Measurements from ENCODE around the gene BDNF.

The BDNF gene

DNA sequence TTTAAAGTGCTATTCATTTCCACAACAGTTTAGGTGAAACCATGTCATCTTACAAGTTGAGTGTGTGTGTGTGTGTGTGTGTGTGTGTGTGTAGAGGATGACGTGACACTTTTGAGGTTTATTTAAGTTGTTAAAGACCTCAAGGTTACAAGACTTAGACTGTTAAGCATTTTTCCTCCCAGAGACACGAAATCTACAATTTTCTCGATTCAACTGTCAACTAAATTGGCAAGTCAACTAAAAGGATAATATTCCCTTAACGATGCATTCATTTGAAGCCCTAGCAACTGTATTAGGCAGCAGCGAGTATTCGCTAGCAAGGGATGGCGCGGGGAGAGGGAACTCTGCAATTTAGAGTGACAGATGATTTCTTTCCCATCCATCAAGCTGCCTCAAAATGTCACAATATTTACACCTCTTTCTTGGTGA is 17.6 kb upstream of the BDNF start:
- TF ChIP-seq GATA2 (IDR thresholded peaks at IDR 0.05; ENCODE audit: low read depth, low read length) (no peak), GATA3 (IDR thresholded peaks at IDR 0.05; ENCODE audit: low read depth, low read length) (no peak)

DNA sequence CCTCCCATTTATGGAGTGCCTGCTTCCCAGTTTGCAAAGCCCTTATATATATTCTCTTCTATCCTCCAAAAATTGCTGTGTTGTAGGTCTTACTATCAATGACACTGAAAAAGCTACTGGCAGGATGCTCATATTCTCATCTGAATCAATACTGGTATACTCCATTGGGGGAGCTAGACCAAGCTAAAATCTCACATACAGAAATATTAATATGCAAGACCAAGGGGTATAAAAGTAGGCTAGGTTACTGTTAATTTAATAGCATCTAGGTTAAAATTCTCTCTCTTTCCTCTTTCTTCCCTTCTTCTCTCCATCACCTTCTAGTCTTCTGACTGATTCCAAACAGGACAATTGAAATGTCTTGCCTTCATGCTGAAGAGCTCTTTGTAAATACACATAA is 17.1 kb upstream of the BDNF start:
- TF ChIP-seq GATA3 (IDR thresholded peaks at IDR 0.05; ENCODE audit: low read depth, low read length) = no peak
- no peak for TF ChIP-seq GATA2 (IDR thresholded peaks at IDR 0.05; ENCODE audit: low read depth, low read length)

DNA sequence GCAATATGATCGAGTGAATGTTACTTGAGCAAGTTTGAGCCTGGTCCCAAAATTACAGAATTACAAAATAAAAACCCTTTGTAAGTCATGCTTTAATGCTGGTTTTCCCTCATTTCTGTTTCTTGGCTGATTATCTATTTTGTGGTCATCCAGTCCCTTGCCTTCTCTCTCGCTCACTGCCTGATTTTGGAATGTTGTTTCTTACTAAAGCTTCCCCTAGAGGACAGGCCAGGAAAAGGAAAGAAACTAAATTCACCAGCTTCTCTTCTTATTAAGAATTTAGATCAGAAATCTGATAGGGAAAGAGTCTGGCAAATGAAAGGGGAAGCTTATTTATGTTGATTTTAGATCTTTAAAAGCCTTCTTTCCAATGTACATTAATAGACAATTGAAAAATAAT is 16.6 kb upstream of the BDNF start:
- no peak; the same call in 1 of the 2 replicates for TF ChIP-seq GATA2 (IDR thresholded peaks at IDR 0.05; ENCODE audit: low read depth, low read length)
- 0 out of 2 replicates have a peak, but pooled peaks have one; percentile 40 for TF ChIP-seq GATA3 (IDR thresholded peaks at IDR 0.05; ENCODE audit: low read depth, low read length)

DNA sequence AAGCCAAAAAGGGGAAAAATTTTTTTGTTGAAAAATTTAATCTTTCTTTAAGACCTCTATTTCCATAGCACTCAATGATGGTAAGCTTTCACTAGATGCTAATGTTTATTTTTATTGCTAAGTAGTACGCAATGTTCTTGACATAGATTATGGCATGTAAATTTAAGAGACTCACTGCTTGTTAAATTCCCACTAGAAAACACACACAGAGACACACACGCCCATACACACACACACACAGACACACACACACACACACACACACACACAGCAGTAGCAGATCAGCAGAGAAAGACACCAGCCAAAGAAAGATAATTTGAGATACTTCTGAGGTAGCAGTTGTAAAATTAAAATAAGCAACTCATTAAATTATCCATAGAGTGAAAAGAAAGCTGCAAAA is 16.0 kb upstream of the BDNF start:
- TF ChIP-seq GATA2 (IDR thresholded peaks at IDR 0.05; ENCODE audit: low read depth, low read length) (no peak), GATA3 (IDR thresholded peaks at IDR 0.05; ENCODE audit: low read depth, low read length) (no peak)

DNA sequence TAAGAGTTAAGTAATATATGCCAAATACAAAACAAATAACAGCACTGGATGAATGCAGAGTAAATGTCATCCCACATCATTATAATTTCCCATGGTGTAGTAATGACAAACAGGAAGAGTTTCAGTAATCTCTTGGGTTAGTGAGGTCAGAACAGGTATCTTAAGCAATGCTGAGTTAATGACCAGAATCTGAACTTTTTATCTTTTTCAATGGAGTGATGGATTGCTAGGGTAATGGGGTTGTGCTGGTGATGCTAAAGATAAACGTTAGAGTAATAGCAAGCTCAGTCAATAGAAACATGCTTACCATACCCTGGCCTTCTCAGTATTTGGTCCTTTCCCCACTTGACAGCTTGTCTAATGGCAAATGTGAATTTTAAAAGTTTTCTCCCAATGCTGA is 11.5 kb upstream of the BDNF start:
- TF ChIP-seq GATA3 (IDR thresholded peaks at IDR 0.05; ENCODE audit: low read depth, low read length) (no peak), GATA2 (IDR thresholded peaks at IDR 0.05; ENCODE audit: low read depth, low read length) (no peak)

DNA sequence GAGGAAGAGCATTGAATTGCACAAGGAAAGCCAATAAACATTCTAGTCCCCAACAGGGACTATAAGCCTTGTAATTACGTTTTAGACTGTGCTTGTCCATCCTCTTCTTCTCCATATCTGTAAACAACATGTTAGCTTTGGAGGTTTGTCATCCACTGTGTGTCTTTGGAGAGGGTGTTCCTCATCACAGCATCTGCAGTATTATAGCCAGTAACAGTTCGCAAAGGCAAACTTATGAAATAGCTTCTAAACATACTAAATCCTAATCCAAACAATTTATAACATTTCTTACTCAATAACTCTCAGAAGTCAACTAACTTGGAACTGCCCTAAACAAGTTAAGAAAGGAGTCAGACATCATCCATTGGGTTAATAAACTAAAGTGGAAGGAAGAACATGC is 10.3 kb upstream of the BDNF start:
- TF ChIP-seq GATA3 (IDR thresholded peaks at IDR 0.05; ENCODE audit: low read depth, low read length) = no peak
- TF ChIP-seq GATA2 (IDR thresholded peaks at IDR 0.05; ENCODE audit: low read depth, low read length) = no peak

DNA sequence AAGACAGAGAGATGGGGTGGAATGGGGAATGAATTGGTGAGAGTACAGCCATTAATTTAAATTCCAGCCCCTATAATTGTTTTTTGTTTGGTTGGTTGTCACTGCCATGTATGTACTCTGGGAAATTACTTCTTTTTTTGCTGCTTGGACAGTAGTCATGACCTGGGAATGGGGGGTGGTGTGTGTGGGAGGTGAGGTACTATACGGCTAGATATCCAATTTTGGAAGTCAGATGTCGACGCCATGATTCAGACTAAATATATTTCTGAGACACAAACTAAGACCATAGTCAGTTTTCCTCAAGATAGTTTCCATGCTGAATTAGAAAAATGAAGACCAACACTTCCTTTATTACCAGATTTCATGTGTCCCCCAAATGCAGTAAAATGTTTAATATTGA is 7.4 kb upstream of the BDNF start:
- TF ChIP-seq GATA2 (IDR thresholded peaks at IDR 0.05; ENCODE audit: low read depth, low read length) = no peak

DNA sequence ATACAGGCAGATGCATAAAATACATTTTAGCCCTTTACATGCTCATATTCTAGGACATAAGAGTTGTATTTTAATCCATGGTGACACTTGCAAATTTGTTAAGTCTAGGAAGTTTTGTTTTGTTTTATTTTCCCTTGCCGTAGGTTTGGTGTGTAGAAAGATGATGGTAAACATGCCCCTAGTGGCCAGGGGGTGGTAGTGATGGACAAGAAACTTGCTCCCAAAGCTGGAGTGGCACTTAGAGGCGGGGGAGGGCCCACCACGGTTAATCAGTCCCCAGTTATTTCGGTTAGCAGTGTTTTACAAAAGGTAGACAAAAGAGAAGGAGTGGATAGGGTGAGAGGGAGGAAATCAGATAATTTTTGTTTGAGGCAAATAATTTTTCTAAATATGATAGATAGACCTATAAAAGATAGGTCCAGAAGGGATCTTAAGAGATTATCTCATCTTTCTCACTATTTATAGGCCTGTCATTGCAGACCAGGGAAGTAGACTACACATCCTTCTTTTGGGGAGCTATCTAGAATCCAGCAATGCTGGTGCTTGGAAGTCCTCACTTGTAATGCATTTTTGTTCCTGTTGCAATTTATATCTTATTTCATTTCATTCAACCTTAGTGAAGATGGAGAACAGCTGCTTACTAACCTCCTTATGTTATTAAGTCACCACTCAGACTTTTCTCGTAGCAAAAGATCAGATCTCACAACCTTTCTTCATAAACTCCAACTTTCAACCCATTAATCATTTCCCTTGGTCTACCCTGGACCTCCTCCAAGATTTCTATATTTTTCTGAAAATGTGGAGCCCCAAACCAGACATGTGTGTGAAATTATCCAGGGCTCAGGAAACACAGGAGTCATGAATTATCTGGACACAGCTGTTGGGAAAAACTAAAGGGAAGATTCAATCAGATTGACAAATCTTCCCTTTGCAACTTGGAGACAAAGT is 5.9 kb upstream of the BDNF start:
- TF ChIP-seq GATA3 (IDR thresholded peaks at IDR 0.05; ENCODE audit: low read depth, low read length) (no peak), GATA2 (IDR thresholded peaks at IDR 0.05; ENCODE audit: low read depth, low read length) (no peak)

DNA sequence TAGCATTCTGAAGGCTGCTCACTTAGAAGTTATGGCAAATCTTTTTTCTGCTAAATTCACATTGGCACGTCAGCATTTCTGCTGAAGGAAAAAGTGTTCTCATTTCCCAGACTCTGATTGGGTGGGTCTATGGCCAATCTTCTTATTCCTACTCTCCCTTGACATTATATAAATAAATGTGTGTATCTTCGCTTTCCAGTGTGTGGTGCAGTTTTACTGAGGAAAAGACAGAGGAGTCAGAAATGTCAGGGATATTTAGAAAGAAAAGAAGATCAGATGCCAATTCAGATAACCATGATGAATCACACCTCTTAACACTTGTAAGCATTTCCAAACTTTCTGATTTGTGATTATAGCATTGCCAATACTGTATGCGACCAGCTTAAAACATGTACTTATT is 3.2 kb upstream of the BDNF start:
- TF ChIP-seq GATA2 (IDR thresholded peaks at IDR 0.05; ENCODE audit: low read depth, low read length) (no peak), GATA3 (IDR thresholded peaks at IDR 0.05; ENCODE audit: low read depth, low read length) (no peak)

DNA sequence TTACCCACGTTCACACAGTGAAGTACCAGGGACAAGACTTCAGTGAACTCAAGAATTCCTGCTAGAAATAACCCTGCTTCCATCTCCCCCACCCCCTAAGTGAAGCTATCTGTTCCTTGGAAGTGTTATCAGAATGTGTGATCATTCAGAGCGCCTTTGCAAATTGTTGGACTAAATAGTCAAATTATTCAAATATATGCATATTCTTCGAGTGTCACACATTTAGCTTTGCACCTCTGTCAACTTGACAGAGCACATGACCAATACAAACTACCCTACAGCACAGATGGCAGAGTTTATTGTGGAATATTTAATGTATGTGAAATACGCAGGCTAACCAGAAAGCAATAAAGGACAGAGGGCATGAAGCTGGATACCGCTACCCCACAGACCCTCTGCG is 2.6 kb upstream of the BDNF start:
- TF ChIP-seq GATA2 (IDR thresholded peaks at IDR 0.05; ENCODE audit: low read depth, low read length) (no peak), GATA3 (IDR thresholded peaks at IDR 0.05; ENCODE audit: low read depth, low read length) (no peak)

DNA sequence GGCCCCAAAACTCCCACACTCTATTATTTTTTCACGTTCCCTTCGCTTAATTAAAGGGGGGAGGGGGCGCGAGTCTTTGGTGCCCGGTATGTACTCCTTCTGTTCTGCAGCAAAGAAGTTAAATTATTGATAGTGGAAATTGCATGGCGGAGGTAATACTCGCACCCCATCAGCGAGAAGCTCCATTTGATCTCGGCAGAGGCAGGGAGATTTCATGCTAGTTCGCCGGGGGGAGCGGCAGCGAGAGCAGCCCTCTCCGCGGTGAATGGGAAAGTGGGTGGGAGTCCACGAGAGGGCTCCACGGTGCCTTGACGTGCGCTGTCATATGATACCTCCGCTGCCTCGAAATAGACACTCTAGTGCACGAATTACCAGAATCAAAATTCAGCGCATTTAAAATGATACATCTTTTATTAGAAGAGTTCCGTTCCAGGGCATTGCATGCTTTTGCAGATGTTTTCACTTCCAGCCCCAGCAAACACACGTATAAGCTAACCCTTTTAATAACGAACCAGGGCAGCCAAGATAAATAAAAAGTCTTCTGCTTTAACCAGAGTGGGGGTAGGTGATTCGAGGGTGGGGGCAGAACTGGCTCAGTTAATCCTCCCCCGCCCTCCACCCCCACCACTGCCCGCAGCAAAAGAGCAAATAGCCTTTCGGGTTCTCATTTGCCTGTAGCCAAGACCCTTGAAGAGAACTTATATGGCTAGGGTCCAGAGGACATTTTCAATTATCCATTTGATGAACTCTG is 1.3 kb upstream of the BDNF start:
- TF ChIP-seq GATA2 (IDR thresholded peaks at IDR 0.05; ENCODE audit: low read depth, low read length) = no peak
- TF ChIP-seq GATA3 (IDR thresholded peaks at IDR 0.05; ENCODE audit: low read depth, low read length) = no peak

DNA sequence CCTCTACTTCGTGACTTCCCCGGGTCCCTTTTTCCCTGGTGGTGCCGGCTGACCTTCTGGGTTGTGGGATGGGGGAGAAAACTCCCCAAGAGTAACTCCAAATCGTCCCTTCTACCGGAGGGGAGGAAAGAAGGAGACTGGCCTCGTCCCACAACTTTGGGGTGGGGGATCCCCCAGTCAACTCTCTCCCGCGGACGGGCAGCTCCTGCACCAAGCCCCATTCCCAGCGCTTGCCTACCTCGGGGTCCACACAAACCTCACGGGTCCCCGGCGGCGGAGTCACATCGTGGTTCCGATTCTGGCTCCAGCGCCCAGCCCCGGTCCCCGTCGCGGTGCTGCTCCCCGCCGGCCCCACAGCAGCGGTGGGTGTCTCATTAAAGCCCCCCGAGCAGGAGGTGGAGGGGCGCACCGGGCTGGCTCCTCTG is 317 bp downstream of the BDNF start:
- no peak for TF ChIP-seq GATA2 (IDR thresholded peaks at IDR 0.05; ENCODE audit: low read depth, low read length)
- TF ChIP-seq GATA3 (IDR thresholded peaks at IDR 0.05; ENCODE audit: low read depth, low read length) = no peak

DNA sequence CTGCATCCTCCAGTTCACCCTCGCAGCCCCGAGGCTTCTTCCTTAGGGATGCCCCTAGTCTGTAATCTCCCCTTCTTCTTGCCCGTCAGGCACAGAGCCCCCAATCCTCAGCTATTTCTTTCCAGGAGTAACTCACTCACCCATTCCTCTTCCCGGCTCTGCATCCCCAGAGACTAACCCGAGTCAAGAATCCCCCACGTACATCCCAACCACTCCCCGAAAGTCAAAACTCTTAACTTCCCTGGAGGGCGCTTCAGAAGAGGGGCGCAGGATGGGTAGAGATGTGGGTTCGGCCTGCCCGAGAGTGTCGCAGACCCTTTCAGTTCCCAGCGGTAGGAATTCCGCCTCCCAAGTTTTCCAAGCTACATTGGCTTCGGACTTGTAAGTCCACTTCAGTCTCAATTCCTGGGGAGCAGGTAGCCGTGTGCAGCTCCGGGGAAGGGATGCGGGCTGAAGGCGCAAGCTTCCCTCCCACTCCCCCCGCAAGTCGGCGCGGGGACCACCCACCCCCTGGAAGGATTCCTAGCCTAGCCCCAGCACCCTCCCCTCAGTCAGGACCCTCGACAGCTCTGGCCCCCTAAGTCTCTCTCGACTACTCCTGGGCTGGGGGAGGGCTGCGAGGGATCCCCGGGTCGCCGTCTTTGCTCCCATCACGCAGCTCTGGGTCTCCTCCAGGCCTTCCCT is 871 bp downstream of the BDNF start:
- TF ChIP-seq GATA2 (IDR thresholded peaks at IDR 0.05; ENCODE audit: low read depth, low read length) = no peak
- TF ChIP-seq GATA3 (IDR thresholded peaks at IDR 0.05; ENCODE audit: low read depth, low read length) = no peak

DNA sequence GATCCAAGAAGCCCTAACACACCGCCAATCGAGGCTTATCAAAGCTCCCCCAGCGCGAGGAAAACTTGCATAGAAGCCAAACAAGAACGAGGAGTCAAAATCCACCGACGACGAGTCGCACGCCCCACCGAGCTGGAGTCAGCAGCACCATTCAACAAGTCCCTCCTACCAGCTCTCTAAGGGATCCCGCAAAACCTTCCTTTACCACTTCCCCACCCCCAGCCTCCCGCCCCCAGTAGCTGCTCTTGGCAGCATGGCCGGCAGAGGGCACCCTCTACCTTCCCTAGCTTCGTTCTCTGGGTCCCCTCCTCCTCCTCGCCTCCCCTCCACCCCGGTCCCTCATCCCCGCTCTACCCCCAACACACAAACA is 1.4 kb downstream of the BDNF start:
- no peak for TF ChIP-seq GATA2 (IDR thresholded peaks at IDR 0.05; ENCODE audit: low read depth, low read length)
- TF ChIP-seq GATA3 (IDR thresholded peaks at IDR 0.05; ENCODE audit: low read depth, low read length) = no peak

All from SH-SY5Y (cell line).